NCI-H82 (cell line): Measurements from ENCODE around the gene CDCA3.

ENCODE experiments used
- DNase-seq: peaks from one replicate; lab custom pipeline; 2025; lab: John Stamatoyannopoulos, UW

CDCA3 gene

DNA sequence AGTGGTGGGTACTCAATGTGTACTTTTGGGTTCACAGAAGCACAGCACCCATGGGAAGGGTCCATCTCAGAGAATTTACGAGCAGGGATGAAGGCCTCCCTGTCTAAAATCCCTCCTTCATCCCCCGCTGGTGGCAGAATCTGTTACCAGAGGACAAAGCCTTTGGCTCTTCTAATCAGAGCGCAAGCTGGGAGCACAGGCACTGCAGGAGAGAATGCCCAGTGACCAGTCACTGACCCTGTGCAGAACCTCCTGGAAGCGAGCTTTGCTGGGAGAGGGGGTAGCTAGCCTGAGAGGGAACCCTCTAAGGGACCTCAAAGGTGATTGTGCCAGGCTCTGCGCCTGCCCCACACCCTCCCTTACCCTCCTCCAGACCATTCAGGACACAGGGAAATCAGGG lies 30.9 kb downstream of the CDCA3 start:
- no peak for DNase-seq

- no peak for DNase-seq
These were observed 31.7 kb downstream of the CDCA3 start for GRCh38 chr12:6819106-6820030.

GRCh38 chr12:6818645-6819044 lies 32.4 kb downstream of the CDCA3 start:
- no peak for DNase-seq

GRCh38 chr12:6818222-6818621 lies 32.9 kb downstream of the CDCA3 start:
- no peak for DNase-seq

- no peak for DNase-seq
These were observed 33.4 kb downstream of the CDCA3 start for GRCh38 chr12:6817662-6818157.

GRCh38 chr12:6817098-6817497 lies 34.0 kb downstream of the CDCA3 start:
- no peak for DNase-seq

- DNase-seq, result no peak
These were observed 34.5 kb downstream of the CDCA3 start for GRCh38 chr12:6816598-6816997.

DNA sequence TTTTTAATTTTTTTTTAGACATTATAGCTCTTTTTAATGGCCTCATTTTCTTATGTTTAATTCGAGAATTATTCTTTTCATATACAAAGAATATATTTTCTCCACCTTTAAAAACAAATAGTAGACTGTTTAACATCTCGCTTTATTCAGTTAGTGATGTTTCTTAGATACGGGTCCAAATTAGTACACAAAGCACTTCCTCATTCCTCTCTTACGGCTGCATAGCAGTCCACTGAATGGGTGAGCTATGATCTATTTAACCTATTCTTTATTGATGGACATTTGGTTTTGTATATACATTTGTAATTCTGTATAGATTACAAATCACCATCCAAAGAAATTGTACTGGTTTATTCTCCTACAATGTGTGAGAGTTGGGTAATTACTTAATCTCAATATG lies 37.7 kb downstream of the CDCA3 start:
- no peak for DNase-seq

GRCh38 chr12:6810758-6811157 lies 40.3 kb downstream of the CDCA3 start:
- no peak for DNase-seq

DNA sequence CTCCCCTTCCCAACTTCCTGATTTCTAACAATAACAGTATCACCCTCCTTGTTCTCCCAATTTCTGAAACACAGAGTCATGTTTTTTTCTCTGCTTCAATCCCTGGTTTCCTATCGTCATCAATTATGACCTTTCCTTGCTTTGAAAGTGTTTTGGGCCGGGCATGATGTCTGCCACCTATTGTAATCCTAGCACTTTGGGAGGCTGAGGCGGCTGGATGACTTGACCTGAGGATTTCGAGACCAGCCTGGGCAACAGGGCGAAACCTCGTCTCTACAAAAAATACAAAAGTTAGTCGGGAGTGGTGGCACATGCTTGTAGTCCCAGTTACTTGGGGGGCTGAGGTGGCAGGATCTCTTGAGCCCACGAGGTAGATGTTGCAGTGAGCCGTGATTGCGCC lies 42.0 kb downstream of the CDCA3 start:
- no peak for DNase-seq

DNA sequence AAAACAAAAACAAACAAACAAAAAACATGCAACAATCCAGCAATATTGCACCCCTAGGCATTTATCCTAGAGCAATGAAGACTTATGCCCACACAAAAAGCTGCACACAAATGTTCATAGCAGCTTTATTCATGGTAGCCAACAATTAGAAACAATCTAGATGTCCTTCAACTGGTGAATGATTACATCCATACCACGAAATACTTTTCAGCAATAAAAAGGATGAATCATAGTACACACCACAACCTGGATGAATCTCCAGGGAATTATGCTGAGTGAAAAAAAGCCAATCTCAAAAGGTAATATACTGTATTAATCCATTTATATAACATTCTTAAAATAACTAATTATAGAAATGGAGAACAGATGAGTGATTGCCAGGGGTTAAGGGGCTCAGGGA lies 43.9 kb downstream of the CDCA3 start:
- DNase-seq, result no peak

GRCh38 chr12:6799147-6799546 lies 51.9 kb downstream of the CDCA3 start:
- DNase-seq, result no peak
